NB4 (cell line): Measurements from ENCODE around the gene MTRR.

ENCODE experiments used
- DNase-seq: peaks from one replicate; pipeline ENCODE4 v3.0.0; 2010; ENCODE audit warnings: low read depth
- H3K4me3 ChIP-seq: one replicate; pipeline ENCODE4 v1.5.1; 2011; ENCODE audit warnings: mild to moderate bottlenecking, low read depth, low read length, moderate library complexity
- CTCF ChIP-seq: IDR thresholded peaks from one replicate; pipeline ENCODE4 v1.5.1; 2012; ENCODE audit warnings: low read depth, low read length
- MAX ChIP-seq: IDR thresholded peaks from 2 replicates; pipeline ENCODE4 v1.6.1; 2011; ENCODE audit warnings: low read depth, low read length
- MYC ChIP-seq: IDR thresholded peaks from 2 replicates; pipeline ENCODE4 v1.6.1; 2011; ENCODE audit warnings: low read depth, low read length
- POLR2A ChIP-seq: IDR thresholded peaks from 2 replicates; pipeline ENCODE4 v1.6.1; 2011; ENCODE audit warnings: mild to moderate bottlenecking; ENCODE audit not compliant: insufficient read length; ENCODE audit errors: extremely low read depth

The MTRR gene

GRCh38 chr5:7857926-7858632 lies 10.9 kb upstream of the MTRR start:
- DNase-seq: no peak
- TF ChIP-seq MYC: no peak
- no peak for TF ChIP-seq CTCF
- no peak for TF ChIP-seq MAX
- no peak for TF ChIP-seq POLR2A
- no peak overlapping the region for H3K4me3 ChIP-seq

DNA sequence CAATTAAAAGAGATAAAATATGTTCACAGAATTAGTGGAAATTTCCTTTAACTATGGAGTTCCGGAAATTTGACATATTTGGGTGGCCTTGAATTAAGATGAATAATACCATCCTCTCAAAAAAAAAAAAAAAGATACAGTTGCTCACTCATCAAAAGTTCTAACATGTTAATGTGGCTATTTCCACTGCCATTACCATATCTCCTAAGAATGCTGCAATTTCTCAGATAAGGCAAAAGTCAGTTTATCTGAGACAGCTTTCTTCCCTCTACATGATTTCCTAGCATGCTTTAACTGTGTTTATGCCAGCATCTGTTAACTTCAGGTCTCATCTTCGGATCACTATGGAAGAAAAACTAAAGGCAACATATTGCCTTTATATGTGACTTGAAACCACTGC lies 2.8 kb upstream of the MTRR start:
- no peak for DNase-seq
- TF ChIP-seq CTCF: no peak
- no peak for TF ChIP-seq MYC
- no peak for TF ChIP-seq POLR2A
- no peak for TF ChIP-seq MAX
- peak overlapping the region; percentile 12 for H3K4me3 ChIP-seq

DNA sequence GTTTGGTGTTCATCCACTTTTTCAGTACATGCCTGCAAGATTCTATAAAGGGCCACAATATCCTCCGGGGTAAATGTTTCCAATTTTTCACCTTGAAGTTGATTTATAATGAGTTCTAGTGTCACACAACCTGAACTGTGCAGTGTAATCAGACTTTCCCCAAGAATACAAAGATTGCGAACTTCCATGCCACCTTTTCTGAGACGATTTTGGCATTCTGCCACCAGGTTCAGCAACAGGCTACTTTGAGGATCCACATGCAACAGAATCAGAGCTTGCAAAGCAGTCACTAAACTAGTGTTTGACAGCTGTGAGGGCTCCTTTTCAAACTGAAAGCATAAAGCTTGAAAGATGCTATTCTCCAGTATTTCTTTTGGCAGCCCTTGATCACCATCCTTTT lies 1.7 kb upstream of the MTRR start:
- TF ChIP-seq POLR2A (no peak), CTCF (no peak), MAX (no peak), MYC (no peak)
- H3K4me3 ChIP-seq: peak overlapping the region; percentile 95
- DNase-seq: no peak

GRCh38 chr5:7868427-7868772 lies 548 bp upstream of the MTRR start:
- TF ChIP-seq POLR2A: no peak
- TF ChIP-seq MAX: no peak; the same call in 1 of the 2 replicates
- no peak for TF ChIP-seq MYC
- TF ChIP-seq CTCF: no peak
- H3K4me3 ChIP-seq: peak overlapping the region; percentile 95
- DNase-seq: no peak

DNA sequence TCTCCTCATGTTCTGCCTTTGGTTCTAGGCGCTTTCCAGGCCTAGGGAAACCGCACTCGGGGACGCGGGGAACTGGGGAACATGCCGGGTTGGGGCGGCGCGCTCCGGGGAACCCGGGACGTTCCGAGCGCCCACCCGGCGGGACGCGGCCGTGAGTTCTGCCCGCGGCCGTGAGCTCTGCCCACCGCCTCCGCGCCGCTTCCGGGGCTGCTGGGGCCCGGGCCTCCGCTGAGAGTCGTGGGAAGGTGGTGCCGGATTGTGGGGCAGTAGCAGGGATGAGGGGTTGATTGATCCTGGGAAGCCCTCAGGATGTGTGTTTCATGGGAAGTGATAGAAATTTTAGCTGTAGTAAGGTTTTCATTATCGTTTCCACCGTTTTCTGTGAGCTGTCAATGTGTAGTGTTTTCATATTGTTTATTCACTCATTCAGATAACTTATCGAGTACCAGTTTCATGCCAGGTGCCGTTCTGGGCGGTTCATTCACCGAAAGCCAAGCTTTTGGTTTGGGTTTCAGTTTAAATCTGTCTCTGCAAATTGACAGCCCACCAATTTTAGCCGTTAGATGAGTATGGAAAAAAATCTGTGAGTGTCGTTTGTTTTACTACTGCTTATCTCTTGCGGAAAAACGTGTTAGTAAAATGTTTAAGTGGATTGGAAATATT lies 657 bp downstream of the MTRR start:
- peak overlapping the region; percentile 95 for H3K4me3 ChIP-seq
- peak; percentile 47 for DNase-seq
- no peak for TF ChIP-seq CTCF
- no peak for TF ChIP-seq POLR2A
- TF ChIP-seq MYC: no peak
- no peak for TF ChIP-seq MAX
